ENCODE data around the gene RRAD.

The RRAD gene

GRCh38 chr16:66872943-66873684 lies 52.2 kb downstream of the RRAD start:
- peak; percentile 90 for DNase-seq

GRCh38 chr16:66872559-66872942 lies 52.8 kb downstream of the RRAD start:
- no peak for DNase-seq

GRCh38 chr16:66871840-66872239 lies 53.5 kb downstream of the RRAD start:
- DNase-seq: no peak
